SU-DHL-6 (cell line): ENCODE measurements around the gene OR6N1.

ENCODE experiments used
- H2AFZ ChIP-seq: fragments of 200-600 bp; sonication (generic); 2 replicates; pipeline ENCODE4 v1.6.1; 2014; ENCODE audit warnings: low read depth, mild to moderate bottlenecking, moderate library complexity, mixed read lengths, antibody characterized with exemption, low read length; ENCODE audit not compliant: severe bottlenecking
- H3F3A ChIP-seq: fragments of 200-600 bp; shearing (Covaris generic); 2 replicates; pipeline ENCODE4 v1.6.0; 2016; ENCODE audit warnings: antibody characterized with exemption, mild to moderate bottlenecking; ENCODE audit not compliant: insufficient read depth
- H3K27ac ChIP-seq: fragments of 200-600 bp; sonication (generic); 2 replicates; pipeline ENCODE4 v1.5.1; 2016; ENCODE audit warnings: low read depth, mild to moderate bottlenecking, low read length, moderate library complexity, mixed read lengths
- H3K27me3 ChIP-seq: fragments of 200-600 bp; sonication (generic), shearing (Covaris generic); 2 replicates; pipeline ENCODE4 v1.6.0; 2014; ENCODE audit warnings: mild to moderate bottlenecking, low read length
- H3K36me3 ChIP-seq: fragments of 200-600 bp; sonication (generic); 2 replicates; pipeline ENCODE4 v1.6.1; 2014; ENCODE audit warnings: mild to moderate bottlenecking, low read length, mixed read lengths
- H3K4me2 ChIP-seq: fragments of 300-600, 200-600 bp; shearing (Covaris generic), sonication (generic); 2 replicates; pipeline ENCODE4 v1.6.0; 2014; ENCODE audit warnings: low read length, low read depth, mild to moderate bottlenecking; ENCODE audit not compliant: poor library complexity, severe bottlenecking
- H3K4me3 ChIP-seq: fragments of 200-600 bp; sonication (generic); 2 replicates; pipeline ENCODE4 v1.5.1; 2014; ENCODE audit warnings: antibody characterized with exemption, low read length, mild to moderate bottlenecking, mixed read lengths; ENCODE audit not compliant: insufficient read depth, poor library complexity, severe bottlenecking
- H3K79me2 ChIP-seq: fragments of 200-600 bp; sonication (generic); 2 replicates; pipeline ENCODE4 v1.6.1; 2014; ENCODE audit warnings: mild to moderate bottlenecking, low read length, moderate library complexity; ENCODE audit not compliant: insufficient read depth
- H3K9ac ChIP-seq: fragments of 200-600 bp; sonication (generic); 2 replicates; pipeline ENCODE4 v1.7.0; 2014; ENCODE audit warnings: mild to moderate bottlenecking, low read length
- H3K9me2 ChIP-seq: fragments of 200-600 bp; sonication (generic); replicated peaks from 2 replicates; pipeline ENCODE4 v1.6.1; 2014; ENCODE audit warnings: low read length; ENCODE audit not compliant: insufficient read depth
- H3K9me3 ChIP-seq: fragments of 200-600 bp; sonication (generic); 2 replicates; pipeline ENCODE4 v1.6.1; 2014; ENCODE audit warnings: low read length, mixed read lengths; ENCODE audit not compliant: insufficient read depth
- H4K20me1 ChIP-seq: fragments of 200-600 bp; sonication (generic); 2 replicates; pipeline ENCODE4 v1.6.1; 2014; ENCODE audit warnings: low read depth, mild to moderate bottlenecking, antibody characterized with exemption, low read length, moderate library complexity, mixed read lengths
- CTCF ChIP-seq: fragments of 200-600 bp; sonication (generic); IDR thresholded peaks from one replicate; pipeline ENCODE4 v1.5.1; 2017; ENCODE audit warnings: antibody characterized with exemption, mild to moderate bottlenecking, low read length, moderate library complexity; ENCODE audit not compliant: insufficient read depth, poor library complexity, severe bottlenecking
- EZH2phosphoT487 ChIP-seq: fragments of 200-600 bp; sonication (generic), shearing (Covaris generic); conservative IDR thresholded peaks from 2 replicates; pipeline ENCODE4 v1.6.1; 2018; ENCODE audit warnings: mild to moderate bottlenecking, antibody characterized with exemption, low read length, moderate library complexity, mixed read lengths

OR6N1 gene

GRCh38 chr1:158754420-158754819 lies 17.6 kb downstream of the OR6N1 start, which contains the start of gene OR6K6:
Gene OR6K6, plus strand, starts transcription at chr1:158754720. Its CDS starts 168 bp downstream, at chr1:158754888.
- no peak within 1 kb of the TSS for H3K27ac ChIP-seq
- no peaks in the 10 kb centered on the region for H4K20me1 ChIP-seq
- no peak for TF ChIP-seq CTCF
- no peak for TF ChIP-seq EZH2phosphoT487
- no peaks in the 10 kb centered on the region for H3K9me3 ChIP-seq
- no peaks in the 10 kb centered on the region for H3F3A ChIP-seq
- no peak within 1 kb of the TSS for H3K9ac ChIP-seq
- no peaks in the 10 kb centered on the region for H3K79me2 ChIP-seq
- H3K4me2 ChIP-seq = no peak within 1 kb of the TSS
- H3K9me2 ChIP-seq = no peaks in the 10 kb centered on the region
- no peak within 1 kb of the TSS for H3K4me3 ChIP-seq
- no peaks in the 10 kb centered on the region for H3K36me3 ChIP-seq
- no peaks in the 10 kb centered on the region for H3K27me3 ChIP-seq
- no peak within 1 kb of the TSS for H2AFZ ChIP-seq

- H3K36me3 ChIP-seq = no peaks in the 10 kb centered on the region
- H3K27ac ChIP-seq = no peak overlapping the region
- TF ChIP-seq CTCF = no peak
- TF ChIP-seq EZH2phosphoT487 = no peak
- no peak overlapping the region for H2AFZ ChIP-seq
- H3K4me2 ChIP-seq = no peak overlapping the region
- no peaks in the 10 kb centered on the region for H3F3A ChIP-seq
- H3K9me3 ChIP-seq = no peaks in the 10 kb centered on the region
- H3K4me3 ChIP-seq = no peak overlapping the region
- no peaks in the 10 kb centered on the region for H3K9me2 ChIP-seq
- no peaks in the 10 kb centered on the region for H3K79me2 ChIP-seq
- no peaks in the 10 kb centered on the region for H3K27me3 ChIP-seq
- H4K20me1 ChIP-seq = no peaks in the 10 kb centered on the region
- no peak overlapping the region for H3K9ac ChIP-seq
Observed at GRCh38 chr1:158752155-158752712, 19.8 kb downstream of the OR6N1 start.

DNA sequence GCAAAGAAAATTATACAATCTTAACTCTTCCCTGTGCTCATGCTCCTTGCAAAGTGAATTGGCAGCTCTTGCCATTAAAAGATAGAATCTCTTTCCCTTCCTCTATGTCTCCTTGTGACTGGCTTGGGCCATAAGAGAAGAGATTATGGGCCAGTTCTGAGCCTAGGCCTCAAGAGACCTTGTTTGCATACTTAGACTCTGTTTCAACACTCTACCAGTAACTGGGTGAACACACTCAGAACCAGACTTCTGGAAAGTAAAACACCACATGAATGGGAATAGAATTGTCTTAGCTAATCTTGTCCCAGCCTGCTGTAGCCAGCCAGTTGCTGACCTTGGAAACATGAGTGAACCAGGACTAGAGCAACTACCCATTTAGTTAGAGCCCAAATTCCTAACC lies 36.1 kb downstream of the OR6N1 start:
- H3K27ac ChIP-seq = no peak overlapping the region
- H3K79me2 ChIP-seq = no peaks in the 10 kb centered on the region
- H4K20me1 ChIP-seq = no peaks in the 10 kb centered on the region
- no peaks in the 10 kb centered on the region for H3F3A ChIP-seq
- H3K27me3 ChIP-seq = no peaks in the 10 kb centered on the region
- H3K9me2 ChIP-seq = no peaks in the 10 kb centered on the region
- TF ChIP-seq EZH2phosphoT487 (no peak), CTCF (no peak)
- no peak overlapping the region for H3K4me2 ChIP-seq
- H3K9ac ChIP-seq = no peak overlapping the region
- no peak overlapping the region for H3K4me3 ChIP-seq
- no peak overlapping the region for H2AFZ ChIP-seq
- H3K36me3 ChIP-seq = no peaks in the 10 kb centered on the region
- no peaks in the 10 kb centered on the region for H3K9me3 ChIP-seq
